ENCODE results near the gene FGF22. TPM values are rescaled to one million over a fixed set of nuclear protein-coding genes. Genes with fewer than 3 reads are reported as not detected.
"Not testable (repeated sequence)": the region's sequence is repeated elsewhere in the genome, so short reads cannot be mapped to it uniquely, and the experiment has no call there.

The FGF22 gene
- polyA plus RNA-seq, 10 donors, result 0.10 to 0.30 (median 0.11) TPM; not detected in 7

DNA sequence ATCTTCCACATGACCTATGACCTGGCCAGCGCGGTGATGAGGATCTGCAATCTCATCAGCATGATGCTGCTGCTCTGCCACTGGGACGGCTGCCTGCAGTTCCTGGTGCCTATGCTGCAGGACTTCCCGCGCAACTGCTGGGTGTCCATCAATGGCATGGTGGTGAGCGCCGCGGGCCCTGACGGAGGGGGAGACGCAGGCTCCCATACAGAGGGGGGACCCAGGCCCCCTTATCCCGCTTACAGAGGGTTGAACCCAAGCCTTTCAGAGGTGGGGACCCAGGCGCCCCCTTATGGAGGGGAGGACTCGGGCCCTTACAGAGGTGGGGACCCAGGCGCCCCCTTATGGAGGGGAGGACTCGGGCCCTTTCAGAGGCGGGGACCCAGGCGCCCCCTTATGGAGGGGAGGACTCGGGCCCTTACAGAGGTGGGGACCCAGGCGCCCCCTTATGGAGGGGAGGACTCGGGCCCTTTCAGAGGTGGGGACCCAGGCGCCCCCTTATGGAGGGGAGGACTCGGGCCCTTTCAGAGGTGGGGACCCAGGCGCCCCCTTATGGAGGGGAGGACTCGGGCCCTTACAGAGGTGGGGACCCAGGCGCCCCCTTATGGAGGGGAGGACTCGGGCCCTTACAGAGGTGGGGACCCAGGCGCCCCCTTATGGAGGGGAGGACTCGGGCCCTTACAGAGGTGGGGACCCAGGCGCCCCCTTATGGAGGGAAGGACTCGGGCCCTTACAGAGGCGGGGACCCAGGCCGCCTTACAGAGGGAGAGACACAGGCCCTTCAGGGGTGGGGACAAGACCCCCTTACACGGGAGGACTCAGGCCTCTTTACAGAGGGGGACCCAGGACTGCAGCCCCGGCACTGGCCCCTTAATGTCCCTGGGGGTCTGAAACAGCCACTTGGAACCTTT is 34.4 kb upstream of the FGF22 start:
- DNase-seq, result not testable (repeated sequence)

DNA sequence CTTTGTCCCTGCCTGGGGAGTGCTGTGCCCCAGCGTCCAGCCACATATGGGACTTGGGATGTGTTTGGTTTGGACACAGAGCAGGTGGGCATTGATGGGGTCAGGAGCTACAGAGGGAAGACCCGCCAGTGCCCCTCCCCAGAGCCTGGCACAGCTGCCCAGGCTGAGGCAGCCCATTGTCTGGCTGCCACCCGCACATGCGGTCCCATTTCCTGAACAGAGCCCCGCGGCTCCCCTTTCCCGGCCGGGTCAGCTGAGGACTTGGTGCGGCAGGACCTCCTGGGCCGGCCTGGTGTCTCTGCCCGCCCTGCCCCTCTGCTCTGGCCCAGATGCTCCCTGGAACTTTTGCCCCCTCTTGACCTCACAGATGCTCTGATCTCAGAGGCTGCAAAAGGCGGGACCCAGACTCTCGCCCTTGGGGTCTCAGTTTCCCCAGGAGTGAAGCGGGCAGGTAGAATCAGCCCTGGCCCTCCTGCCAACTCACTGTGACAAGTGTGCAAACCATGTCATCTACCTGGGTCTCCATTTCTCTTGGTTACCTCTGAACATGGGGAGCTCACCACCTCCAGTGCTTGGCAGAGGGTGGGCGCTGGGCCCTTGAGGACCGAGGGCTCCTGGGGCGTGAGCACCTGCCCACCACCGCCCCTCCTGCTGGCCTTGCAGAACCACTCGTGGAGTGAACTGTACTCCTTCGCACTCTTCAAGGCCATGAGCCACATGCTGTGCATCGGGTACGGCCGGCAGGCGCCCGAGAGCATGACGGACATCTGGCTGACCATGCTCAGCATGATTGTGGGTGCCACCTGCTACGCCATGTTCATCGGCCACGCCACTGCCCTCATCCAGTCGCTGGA is 32.2 kb upstream of the FGF22 start:
- no peak for DNase-seq

DNA sequence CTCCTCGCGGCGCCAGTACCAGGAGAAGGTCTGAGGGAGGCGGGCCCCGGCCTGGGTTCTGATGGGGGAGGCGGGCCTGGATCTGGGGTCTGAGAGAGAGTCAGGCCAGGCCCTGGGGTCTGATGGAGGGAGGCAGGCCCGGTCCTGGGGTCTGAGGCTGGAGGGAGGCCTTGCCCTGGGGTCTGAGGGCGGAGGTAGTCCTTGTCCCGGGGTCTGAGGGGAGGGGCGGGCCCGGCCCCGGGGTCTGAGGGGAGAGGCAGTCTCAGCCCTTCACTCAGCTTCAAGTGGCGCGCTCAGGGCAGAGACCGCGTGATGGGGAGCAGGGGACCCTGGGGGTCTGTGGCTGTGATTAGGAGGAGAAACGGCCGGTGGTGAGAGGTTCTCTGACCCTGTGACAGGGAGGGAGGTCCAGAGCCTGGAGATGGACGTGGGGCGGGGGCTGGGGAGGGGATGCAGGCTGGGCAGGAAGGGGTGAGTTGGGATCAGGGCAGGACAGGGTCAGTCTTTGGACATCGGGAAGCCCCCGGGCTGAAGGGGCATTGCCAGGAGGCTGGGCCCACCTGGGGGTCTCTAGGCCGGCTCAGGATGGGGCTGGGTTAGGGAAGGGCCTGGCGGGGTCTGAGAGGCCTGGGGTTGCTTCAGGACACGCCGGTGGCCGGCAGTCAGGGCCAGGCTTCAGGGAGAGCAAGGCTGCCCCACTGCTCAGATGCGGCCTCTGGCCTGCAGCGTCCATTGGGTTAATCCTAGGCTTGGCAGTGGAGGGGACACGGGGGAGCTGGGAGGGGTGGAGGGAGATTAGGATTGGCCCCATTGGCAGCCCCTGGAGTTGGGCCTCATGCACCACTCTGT is 31.3 kb upstream of the FGF22 start:
- no peak for DNase-seq

DNA sequence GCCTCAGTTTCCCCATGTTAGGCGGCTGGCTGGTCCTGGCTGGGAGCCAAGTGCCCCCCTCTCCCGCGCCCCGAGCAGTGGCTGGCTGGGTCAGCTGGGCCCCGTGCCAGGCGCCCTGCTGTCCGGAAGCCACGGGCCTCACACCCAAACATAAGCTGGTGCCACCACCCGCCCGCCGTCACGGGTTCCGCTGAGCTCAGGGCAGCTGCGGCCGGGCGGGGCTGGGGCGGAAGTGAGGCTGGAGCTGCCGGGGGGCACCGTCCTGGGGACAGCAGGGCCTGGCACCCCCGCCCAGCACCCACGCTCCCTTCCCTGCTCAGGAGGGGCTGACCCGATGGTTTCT is 30.7 kb upstream of the FGF22 start:
- peak in 1 of 3 donors; percentile 47 for DNase-seq

DNA sequence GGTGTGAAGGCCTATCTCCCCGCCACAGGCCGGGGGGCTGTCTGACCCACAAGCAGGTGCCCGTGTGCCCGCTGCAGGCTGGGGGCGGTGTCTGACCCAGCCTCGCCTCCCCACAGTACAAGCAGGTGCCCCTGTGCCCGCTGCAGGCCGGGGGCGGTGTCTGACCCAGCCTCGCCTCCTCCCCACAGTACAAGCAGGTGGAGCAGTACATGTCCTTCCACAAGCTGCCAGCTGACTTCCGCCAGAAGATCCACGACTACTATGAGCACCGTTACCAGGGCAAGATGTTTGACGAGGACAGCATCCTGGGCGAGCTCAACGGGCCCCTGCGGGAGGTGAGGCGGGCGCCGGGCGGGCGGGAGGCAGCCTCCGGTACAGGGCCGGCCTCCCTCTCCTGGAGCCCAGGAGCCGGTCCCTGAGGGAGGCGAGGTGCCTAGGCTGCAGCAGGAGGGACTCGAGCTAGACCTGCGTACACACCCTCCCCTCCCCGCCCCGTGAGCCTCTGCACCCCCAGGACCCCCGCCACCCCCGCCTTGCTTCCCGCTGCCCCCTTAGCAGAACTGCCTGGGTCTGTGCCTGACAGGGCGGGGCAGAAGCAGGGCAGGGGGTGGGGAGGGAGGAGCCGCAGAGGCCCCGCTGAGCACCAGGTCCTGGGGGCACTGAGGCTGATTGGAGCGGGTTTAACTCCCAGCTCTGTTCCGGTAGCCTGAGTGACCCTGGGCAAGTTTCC is 29.4 kb upstream of the FGF22 start:
- DNase-seq, result no peak

DNA sequence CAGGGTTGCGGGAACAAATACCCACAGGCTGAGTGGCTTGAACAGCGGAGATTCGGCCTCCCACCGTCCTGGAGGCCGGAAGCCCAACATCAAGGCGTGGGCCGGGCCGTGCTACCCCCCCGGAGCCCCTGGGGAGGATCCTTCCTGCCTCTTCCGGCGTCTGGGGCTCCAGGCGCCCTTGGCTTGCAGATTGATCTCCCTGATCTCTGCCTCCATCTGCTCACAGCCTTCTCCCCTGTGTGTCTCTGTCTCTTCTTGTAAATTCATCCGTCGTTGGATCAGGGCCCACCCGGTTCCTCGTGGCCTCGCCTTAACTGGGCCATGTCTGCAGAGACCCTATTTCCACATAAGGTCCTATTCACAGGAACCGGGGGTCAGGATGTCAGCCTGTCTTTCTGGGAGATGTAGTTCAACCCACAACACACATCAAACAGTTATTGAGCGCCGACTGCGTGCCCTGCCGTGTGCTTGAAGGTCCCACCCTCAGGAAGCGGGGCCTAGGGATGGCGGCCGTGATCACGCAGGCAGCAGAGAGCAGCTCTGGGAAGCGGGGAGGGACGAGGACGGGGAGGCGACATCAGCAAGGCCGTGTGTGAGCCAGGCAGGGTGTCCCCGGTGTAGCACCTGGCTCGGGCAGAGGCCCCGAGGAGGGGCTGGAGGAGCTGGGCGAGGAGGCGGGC is 28.7 kb upstream of the FGF22 start:
- peak in 2 of 3 donors; percentile 56 to 75 for DNase-seq

DNA sequence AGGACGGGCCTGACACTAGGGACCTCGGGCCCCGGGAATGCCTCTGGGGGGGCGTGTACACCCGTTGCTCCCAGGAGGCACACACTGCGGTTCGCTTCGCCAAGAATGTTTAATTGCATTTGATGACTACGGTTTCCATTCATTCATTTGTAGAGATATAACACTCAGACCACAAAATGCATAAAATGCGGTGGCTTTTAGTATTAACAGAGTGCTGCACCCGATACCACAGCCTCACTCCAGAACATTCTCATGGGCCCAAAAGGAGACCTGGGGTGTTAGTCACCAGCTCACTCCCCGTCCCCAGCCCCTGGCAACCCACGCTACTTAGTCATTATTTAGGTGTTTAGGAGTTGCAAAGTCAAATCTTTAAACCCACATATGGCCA is 28.2 kb upstream of the FGF22 start:
- peak in 1 of 3 donors; percentile 93 for DNase-seq

DNA sequence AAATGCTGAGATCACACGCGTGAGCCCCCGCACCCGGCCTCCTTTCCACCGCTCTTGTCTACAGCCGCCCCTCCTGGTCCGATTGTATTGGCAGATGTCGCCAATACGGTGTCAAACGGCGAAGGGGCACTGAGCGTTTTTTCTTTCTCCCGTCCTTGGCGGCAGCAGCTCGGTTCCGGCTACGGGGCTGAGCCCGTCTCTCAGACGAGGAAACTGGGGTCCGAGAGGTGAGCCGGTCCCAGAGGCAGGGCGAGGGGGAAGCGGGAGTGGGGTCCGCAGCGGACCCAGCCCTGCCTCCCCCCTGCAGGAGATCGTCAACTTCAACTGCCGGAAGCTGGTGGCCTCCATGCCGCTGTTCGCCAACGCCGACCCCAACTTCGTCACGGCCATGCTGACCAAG is 26.7 kb upstream of the FGF22 start:
- DNase-seq, result no peak

DNA sequence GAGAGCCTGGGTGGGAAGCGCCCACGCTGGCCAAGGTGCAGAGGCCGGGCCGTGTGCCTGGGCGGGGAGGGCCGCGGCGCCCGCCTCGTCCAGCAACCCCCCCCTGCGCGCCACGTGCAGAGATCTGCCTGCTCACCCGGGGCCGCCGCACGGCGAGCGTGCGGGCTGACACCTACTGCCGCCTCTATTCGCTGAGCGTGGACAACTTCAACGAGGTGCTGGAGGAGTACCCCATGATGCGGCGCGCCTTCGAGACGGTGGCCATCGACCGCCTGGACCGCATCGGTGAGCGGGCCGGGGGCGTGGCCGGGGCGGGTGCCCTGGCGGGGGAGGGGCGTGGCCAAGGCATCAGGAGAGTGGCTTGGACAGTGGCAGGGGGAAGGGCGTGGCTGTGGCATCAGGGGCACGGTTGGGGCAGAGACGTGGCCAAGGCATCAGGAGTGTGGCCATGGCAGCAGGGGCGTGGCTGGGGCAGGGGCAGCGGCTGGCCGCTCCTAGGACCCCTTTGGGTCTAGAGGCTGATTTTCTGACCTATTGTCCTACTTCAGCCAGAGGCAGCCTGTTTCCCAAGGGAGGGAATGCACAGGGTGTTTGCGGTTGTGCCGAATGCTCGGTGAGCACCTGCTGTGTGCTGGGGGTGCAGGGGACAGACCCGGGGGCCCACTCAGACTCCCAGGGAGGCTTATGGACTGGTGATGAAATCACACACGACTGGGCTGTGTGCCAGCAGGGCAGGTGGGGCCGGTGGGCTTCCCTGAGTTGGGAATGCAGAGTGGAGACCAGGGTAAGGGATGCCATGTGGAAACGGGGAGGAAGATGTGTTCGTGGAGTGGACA is 25.7 kb upstream of the FGF22 start:
- no peak for DNase-seq

DNA sequence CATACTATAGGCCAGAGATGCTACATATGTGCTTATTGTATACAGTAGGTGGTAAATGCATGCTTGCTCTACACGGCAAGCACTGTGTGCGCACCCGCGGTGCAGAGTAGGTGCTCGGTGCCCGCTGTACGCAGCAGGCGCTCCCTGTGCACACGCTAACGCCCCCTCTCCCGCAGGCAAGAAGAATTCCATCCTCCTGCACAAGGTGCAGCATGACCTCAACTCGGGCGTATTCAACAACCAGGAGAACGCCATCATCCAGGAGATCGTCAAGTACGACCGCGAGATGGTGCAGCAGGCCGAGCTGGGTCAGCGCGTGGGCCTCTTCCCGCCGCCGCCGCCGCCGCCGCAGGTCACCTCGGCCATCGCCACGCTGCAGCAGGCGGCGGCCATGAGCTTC is 24.1 kb upstream of the FGF22 start:
- peak in 1 of 3 donors; percentile 40 for DNase-seq

DNA sequence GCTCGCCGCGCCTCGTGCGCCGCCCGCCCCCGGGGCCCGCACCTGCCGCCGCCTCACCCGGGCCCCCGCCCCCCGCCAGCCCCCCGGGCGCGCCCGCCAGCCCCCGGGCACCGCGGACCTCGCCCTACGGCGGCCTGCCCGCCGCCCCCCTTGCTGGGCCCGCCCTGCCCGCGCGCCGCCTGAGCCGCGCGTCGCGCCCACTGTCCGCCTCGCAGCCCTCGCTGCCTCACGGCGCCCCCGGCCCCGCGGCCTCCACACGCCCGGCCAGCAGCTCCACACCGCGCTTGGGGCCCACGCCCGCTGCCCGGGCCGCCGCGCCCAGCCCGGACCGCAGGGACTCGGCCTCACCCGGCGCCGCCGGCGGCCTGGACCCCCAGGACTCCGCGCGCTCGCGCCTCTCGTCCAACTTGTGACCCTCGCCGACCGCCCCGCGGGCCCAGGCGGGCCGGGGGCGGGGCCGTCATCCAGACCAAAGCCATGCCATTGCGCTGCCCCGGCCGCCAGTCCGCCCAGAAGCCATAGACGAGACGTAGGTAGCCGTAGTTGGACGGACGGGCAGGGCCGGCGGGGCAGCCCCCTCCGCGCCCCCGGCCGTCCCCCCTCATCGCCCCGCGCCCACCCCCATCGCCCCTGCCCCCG is 23.5 kb upstream of the FGF22 start:
- DNase-seq, result no peak

DNA sequence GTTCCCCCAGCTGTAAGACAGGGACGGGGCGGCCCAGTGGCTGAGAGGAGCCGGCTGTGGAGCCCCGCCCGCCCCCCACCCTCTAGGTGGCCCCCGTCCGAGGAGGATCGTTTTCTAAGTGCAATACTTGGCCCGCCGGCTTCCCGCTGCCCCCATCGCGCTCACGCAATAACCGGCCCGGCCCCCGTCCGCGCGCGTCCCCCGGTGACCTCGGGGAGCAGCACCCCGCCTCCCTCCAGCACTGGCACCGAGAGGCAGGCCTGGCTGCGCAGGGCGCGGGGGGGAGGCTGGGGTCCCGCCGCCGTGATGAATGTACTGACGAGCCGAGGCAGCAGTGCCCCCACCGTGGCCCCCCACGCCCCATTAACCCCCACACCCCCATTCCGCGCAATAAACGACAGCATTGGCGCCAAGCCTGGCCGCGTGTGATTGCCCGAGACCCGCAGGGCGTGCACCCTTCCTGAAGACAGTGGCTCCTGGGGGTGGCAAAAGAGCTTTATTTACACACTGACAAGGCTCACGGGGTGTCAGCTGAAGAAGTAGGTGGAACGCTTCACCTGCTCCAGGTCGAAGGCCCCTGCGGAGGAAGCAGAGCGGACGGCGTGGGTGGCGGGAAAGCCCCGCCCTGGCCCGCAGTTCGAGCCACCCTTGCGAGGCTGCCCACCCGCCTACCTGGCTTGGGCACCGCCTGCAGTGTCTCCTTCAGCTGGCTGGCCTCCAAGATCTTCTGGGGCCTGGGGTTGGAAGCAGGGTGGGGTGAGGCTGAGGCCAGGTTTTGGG is 22.7 kb upstream of the FGF22 start:
- DNase-seq, result no peak

DNA sequence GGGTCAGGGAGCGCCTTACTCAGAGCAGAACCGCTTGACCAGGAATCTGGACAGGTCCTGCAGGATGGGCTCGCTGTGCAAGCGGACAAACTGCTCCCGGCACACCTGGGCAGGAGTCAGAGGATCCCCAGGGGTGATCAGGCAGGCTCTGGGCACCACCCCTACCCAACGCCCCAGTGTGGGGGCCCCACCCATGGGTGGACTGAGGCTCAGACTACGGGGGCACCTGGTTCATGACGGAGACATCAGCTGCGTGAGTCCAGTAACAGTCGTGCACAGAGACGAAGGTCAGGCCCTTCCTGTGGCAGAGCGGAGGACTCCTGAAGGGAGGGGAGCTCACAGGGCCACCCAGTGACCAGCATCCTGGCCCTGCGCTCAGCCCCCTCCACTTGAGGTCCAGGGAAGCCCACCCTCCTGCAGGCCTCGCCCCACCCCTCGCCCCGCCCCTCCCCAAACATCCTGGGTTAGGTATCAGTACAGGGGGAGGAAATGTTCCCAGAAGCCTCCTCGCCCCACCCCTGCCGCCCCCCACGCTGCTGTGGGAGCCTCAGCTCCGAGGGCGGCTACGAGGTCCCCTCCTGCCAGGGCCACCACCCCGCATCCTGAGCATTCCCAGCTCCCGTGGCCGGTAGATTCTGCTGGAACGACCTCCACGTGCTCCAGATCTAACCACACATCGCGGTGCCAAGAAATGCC is 22.0 kb upstream of the FGF22 start:
- no peak for DNase-seq

DNA sequence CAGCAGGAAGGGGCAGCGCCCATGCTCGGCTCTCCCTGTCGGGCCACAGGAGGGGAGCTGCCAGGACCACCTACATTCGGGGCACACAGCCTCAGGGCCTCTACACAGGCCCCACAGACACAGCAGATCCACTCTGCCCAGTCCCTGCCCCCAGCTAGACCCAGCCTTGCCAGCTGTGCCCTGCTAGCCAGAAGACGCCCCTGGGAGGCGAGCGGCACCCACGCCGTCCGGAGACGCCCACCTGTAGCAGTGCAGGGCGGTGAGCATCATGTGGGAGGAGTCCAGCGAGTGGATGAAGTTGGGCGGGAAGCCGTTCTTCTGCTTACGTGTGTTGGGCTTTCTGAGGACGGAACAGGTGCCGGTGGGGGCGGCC is 21.4 kb upstream of the FGF22 start:
- DNase-seq, result no peak

DNA sequence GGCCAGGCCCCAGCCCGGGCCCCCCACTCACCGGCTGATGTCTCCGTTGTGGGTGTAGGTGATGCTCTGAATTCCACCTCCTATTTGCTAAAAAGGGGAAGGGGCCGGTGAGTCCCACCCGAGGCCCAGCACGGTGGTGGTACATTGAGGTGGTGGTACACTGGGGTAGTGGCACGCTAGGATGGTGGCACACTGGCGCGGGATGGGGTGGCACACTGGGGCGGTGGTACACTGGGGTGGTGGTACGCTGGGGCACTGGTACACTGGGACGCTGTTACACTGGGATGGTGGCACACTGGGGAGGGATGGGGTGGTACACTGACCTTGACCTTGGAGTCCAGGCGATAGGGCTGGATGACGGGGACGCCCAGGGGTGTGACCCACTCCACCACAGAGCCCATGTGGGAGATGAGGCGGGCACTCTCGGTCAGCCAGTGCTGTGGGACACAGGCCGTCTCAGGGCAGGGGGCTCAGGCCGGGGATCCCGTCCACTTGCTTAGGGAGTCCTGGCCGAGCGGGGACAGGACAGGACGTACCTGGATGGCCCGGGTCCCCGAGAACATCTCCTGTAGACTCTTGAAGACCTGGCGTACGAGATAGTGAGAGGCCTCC is 20.9 kb upstream of the FGF22 start:
- DNase-seq, result no peak

DNA sequence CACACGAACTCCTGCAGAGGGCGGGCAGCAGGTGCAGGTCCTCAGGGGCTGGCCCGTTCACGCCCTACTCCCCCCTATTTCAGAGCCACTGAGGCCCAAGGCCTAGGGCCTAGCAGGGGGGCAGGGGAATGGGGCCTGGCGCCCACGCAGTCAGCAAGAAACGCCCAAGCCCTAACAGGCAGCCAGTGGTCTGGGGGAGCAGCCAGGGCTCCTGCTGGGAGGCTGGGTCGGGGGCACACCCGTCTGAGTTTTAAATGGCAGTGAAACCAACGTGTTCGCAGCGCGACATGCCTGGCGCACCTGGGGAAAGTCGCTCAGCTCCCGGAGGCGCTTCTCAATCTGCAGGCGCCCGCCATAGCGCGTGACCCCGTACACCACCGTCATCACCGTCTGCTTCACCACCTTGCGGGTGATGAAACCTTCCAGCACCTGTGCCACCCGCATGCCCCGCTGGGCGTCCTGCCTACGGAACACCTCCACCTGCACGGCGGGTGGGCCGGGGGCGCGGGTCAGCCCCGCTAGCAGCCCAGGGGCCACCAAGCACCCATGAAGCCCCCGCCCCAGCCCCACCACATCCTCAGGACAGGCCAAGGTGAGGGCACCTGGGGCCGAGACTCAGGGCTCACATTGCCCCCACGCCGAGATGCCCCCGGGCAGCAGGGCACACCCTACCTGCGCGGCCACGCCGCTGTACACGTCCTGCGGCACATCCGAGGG is 20.2 kb upstream of the FGF22 start:
- DNase-seq, result no peak
